ENCODE measurements around the gene MEIS2. TPM values are rescaled to one million over a fixed set of nuclear protein-coding genes. Genes with fewer than 3 reads are reported as not detected.

The MEIS2 gene
- total RNA-seq, 1 donor from 2014 or later: 13.0 TPM

GRCh38 chr15:36942248-36942827 lies 158.0 kb downstream of the MEIS2 start:
- H3K36me3 Mint-ChIP-seq (ENCODE audit: low read depth, unreplicated experiment): no peaks in the 10 kb centered on the region
- H3K4me1 Mint-ChIP-seq (ENCODE audit: unreplicated experiment): peaks cover 30% of the 10 kb centered on the region
- no peak overlapping the region for H3K27ac Mint-ChIP-seq (ENCODE audit: unreplicated experiment)
- no peak for DNase-seq (ENCODE audit: low spot score)
- peaks cover 1% of the 10 kb centered on the region for H3K27me3 Mint-ChIP-seq (ENCODE audit: unreplicated experiment)
- no peak for TF ChIP-seq CTCF (IDR thresholded peaks at IDR 0.05; ENCODE audit: unreplicated experiment)
- no peaks in the 10 kb centered on the region for H3K9me3 Mint-ChIP-seq (ENCODE audit: unreplicated experiment)
- H3K4me3 Mint-ChIP-seq (ENCODE audit: unreplicated experiment): no peak overlapping the region

GRCh38 chr15:36941798-36942197 lies 158.6 kb downstream of the MEIS2 start:
- H3K27ac Mint-ChIP-seq (ENCODE audit: unreplicated experiment): no peak overlapping the region

GRCh38 chr15:36940636-36941260 lies 159.6 kb downstream of the MEIS2 start:
- peaks cover 30% of the 10 kb centered on the region for H3K4me1 Mint-ChIP-seq (ENCODE audit: unreplicated experiment)
- no peak overlapping the region for H3K27ac Mint-ChIP-seq (ENCODE audit: unreplicated experiment)
- no peak overlapping the region for H3K4me3 Mint-ChIP-seq (ENCODE audit: unreplicated experiment)
- TF ChIP-seq CTCF (IDR thresholded peaks at IDR 0.05; ENCODE audit: unreplicated experiment): no peak
- H3K36me3 Mint-ChIP-seq (ENCODE audit: low read depth, unreplicated experiment): no peaks in the 10 kb centered on the region
- no peak for DNase-seq (ENCODE audit: low spot score)
- H3K9me3 Mint-ChIP-seq (ENCODE audit: unreplicated experiment): no peaks in the 10 kb centered on the region
- peaks cover 1% of the 10 kb centered on the region for H3K27me3 Mint-ChIP-seq (ENCODE audit: unreplicated experiment)

More at GRCh38 chr15:36941798-36942197, 158.6 kb downstream of the MEIS2 start:
- DNase-seq (ENCODE audit: low spot score): no peak
- Mint-ChIP-seq H3K27me3 (ENCODE audit: unreplicated experiment) (peaks cover 1% of the 10 kb centered on the region), H3K36me3 (ENCODE audit: low read depth, unreplicated experiment) (no peaks in the 10 kb centered on the region), H3K4me3 (ENCODE audit: unreplicated experiment) (no peak overlapping the region), H3K4me1 (ENCODE audit: unreplicated experiment) (peaks cover 30% of the 10 kb centered on the region), H3K9me3 (ENCODE audit: unreplicated experiment) (no peaks in the 10 kb centered on the region)
- TF ChIP-seq CTCF (IDR thresholded peaks at IDR 0.05; ENCODE audit: unreplicated experiment): no peak

- no peak overlapping the region for H3K4me3 Mint-ChIP-seq (ENCODE audit: unreplicated experiment)
- no peaks in the 10 kb centered on the region for H3K36me3 Mint-ChIP-seq (ENCODE audit: low read depth, unreplicated experiment)
- H3K4me1 Mint-ChIP-seq (ENCODE audit: unreplicated experiment): peaks cover 30% of the 10 kb centered on the region
- H3K27ac Mint-ChIP-seq (ENCODE audit: unreplicated experiment): no peak overlapping the region
- no peaks in the 10 kb centered on the region for H3K9me3 Mint-ChIP-seq (ENCODE audit: unreplicated experiment)
- no peak for TF ChIP-seq CTCF (IDR thresholded peaks at IDR 0.05; ENCODE audit: unreplicated experiment)
- H3K27me3 Mint-ChIP-seq (ENCODE audit: unreplicated experiment): peaks cover 1% of the 10 kb centered on the region
- DNase-seq (ENCODE audit: low spot score): no peak
Measured at GRCh38 chr15:36940219-36940618, 160.1 kb downstream of the MEIS2 start.

GRCh38 chr15:36938764-36939163 lies 161.6 kb downstream of the MEIS2 start:
- Mint-ChIP-seq H3K27me3 (ENCODE audit: unreplicated experiment) (no peaks in the 10 kb centered on the region), H3K9me3 (ENCODE audit: unreplicated experiment) (no peaks in the 10 kb centered on the region), H3K27ac (ENCODE audit: unreplicated experiment) (no peak overlapping the region), H3K36me3 (ENCODE audit: low read depth, unreplicated experiment) (no peaks in the 10 kb centered on the region), H3K4me3 (ENCODE audit: unreplicated experiment) (no peak overlapping the region), H3K4me1 (ENCODE audit: unreplicated experiment) (peaks cover 20% of the 10 kb centered on the region)
- no peak for DNase-seq (ENCODE audit: low spot score)
- TF ChIP-seq CTCF (IDR thresholded peaks at IDR 0.05; ENCODE audit: unreplicated experiment): no peak
